GM12878 (cell line): ENCODE measurements around the gene CD164L2. TPM values are rescaled to one million over a fixed set of nuclear protein-coding genes. Genes with fewer than 3 reads are reported as not detected.

Experiments used
- ATAC-seq: fragments of 200-7000 bp; cut with Tn5 transposase; 3 replicates; pipeline ENCODE4 v1.9.1; 2020; ENCODE audit warnings: mild to moderate bottlenecking, moderate library complexity
- BruUV-seq: library from RNA; stranded (reverse); fragments of 400-500 nt; replicated peaks from 2 replicates; lab custom pipeline; 2021; lab: Mats Ljungman, UMichigan
- CTCF ChIA-PET: fragments of 300-600 bp; sonication (Branson Sonifier 250); formaldehyde crosslinking; extraction: SDS; loops from one replicate; lab custom pipeline; 2021; ENCODE audit warnings: inconsistent platforms; lab: Yijun Ruan, JAX
- POLR2A ChIA-PET: fragments of 350-600 bp; formaldehyde crosslinking; extraction: SDS; loops from one replicate; lab custom pipeline; 2021; ENCODE audit warnings: inconsistent platforms; lab: Charles Lee
- RAD21 ChIA-PET: fragments of 300-600 bp; sonication (Branson Sonifier 250); formaldehyde crosslinking; loops from one replicate; lab custom pipeline; 2023; ENCODE audit warnings: antibody characterized with exemption; ENCODE audit not compliant: unreplicated experiment; lab: Charles Lee
- SMC1A ChIA-PET: fragments of 300-600 bp; sonication (Branson Sonifier 250); formaldehyde crosslinking; loops from one replicate; lab custom pipeline; 2023; ENCODE audit not compliant: unreplicated experiment, uncharacterized antibody; lab: Charles Lee
- DNase-seq: peaks from one replicate; pipeline ENCODE4 v3.0.0-alpha.2; 2011; ENCODE audit warnings: low read depth, low spot score
- FAIRE-seq: peaks from 3 replicates; lab custom pipeline; 2011; peaks lifted over from hg19 to GRCh38; lab: Jason Lieb, UNC
- H2AFZ ChIP-seq: 2 replicates; pipeline ENCODE4 v1.6.0; 2011; ENCODE audit warnings: low read depth, low read length, control low read depth; ENCODE audit not compliant: control insufficient read depth
- H3K27ac ChIP-seq: 2 replicates; pipeline ENCODE4 v1.5.1; 2011; ENCODE audit warnings: control low read depth; ENCODE audit not compliant: control insufficient read depth, insufficient read depth
- H3K27me3 ChIP-seq, 2 experiments: replicated peaks in 1 of 2; 2 replicates each; pipeline versions ENCODE4 v1.6.0 to v1.6.1; 2011; ENCODE audit warnings: low read length in 1 of 2; ENCODE audit not compliant: control insufficient read depth in 2 of 2, insufficient read depth in 2 of 2
- H3K36me3 ChIP-seq, 2 experiments: 2 replicates each; pipeline ENCODE4 v1.5.1; 2011; ENCODE audit warnings: low read length in 1 of 2; ENCODE audit not compliant: control insufficient read depth in 2 of 2, insufficient read depth in 2 of 2
- H3K4me1 ChIP-seq: 2 replicates; pipeline ENCODE4 v1.6.1; 2011; ENCODE audit warnings: mild to moderate bottlenecking, low read length, moderate library complexity, mixed read lengths; ENCODE audit not compliant: control insufficient read depth, insufficient read depth
- H3K4me2 ChIP-seq: 2 replicates; pipeline ENCODE4 v1.6.0; 2011; ENCODE audit warnings: control low read depth; ENCODE audit not compliant: control insufficient read depth, insufficient read depth
- H3K4me3 ChIP-seq: fragments of 200-600 bp; sonication (generic); 2 replicates; pipeline ENCODE4 v1.5.1; 2016
- H3K79me2 ChIP-seq: 2 replicates; pipeline ENCODE4 v1.6.0; 2011; ENCODE audit warnings: low read length; ENCODE audit not compliant: control insufficient read depth, insufficient read depth
- H3K9ac ChIP-seq: 2 replicates; pipeline ENCODE4 v1.8.0; 2011; ENCODE audit warnings: low read length, control low read depth, mixed read lengths; ENCODE audit not compliant: control insufficient read depth, insufficient read depth
- H3K9me3 ChIP-seq: replicated peaks from 3 replicates; pipeline ENCODE4 v1.5.1; 2011; ENCODE audit warnings: mild to moderate bottlenecking, low read length; ENCODE audit not compliant: control insufficient read depth, insufficient read depth
- H4K20me1 ChIP-seq: 2 replicates; pipeline ENCODE4 v1.6.0; 2011; ENCODE audit not compliant: control insufficient read depth, insufficient read depth
- EGR1 ChIP-seq, 2 experiments: IDR thresholded peaks; 1 replicate in 1 of 2; 2 replicates in 1 of 2; pipeline ENCODE4 v1.6.1; 2011 to 2012; ENCODE audit warnings: low read depth in 2 of 2, low read length in 2 of 2, borderline replicate concordance in 1 of 2, mild to moderate bottlenecking in 1 of 2, moderate library complexity in 1 of 2
- FOS ChIP-seq: IDR thresholded peaks from 3 replicates; pipeline ENCODE4 v1.6.1; 2011; ENCODE audit warnings: borderline replicate concordance; ENCODE audit not compliant: insufficient read length; ENCODE audit errors: extremely low read depth
- GATAD2B ChIP-seq: fragments of 450-650 bp; conservative IDR thresholded peaks from 2 replicates; pipeline ENCODE4 v1.6.1; 2017; ENCODE audit warnings: low read depth, mild to moderate bottlenecking, moderate library complexity
- HDGF ChIP-seq: fragments of 450-650 bp; IDR thresholded peaks from 2 replicates; pipeline ENCODE4 v1.6.1; 2016; ENCODE audit warnings: antibody characterized with exemption
- JUND ChIP-seq: IDR thresholded peaks from 2 replicates; pipeline ENCODE4 v1.6.1; 2012; ENCODE audit warnings: low read depth, mild to moderate bottlenecking, low read length, improper control_type of control experiment, moderate library complexity
- MEF2B ChIP-seq: fragments of 450-650 bp; IDR thresholded peaks from 2 replicates; pipeline ENCODE4 v1.6.1; 2018; ENCODE audit warnings: mild to moderate bottlenecking, moderate library complexity; ENCODE audit not compliant: partially characterized antibody, poor library complexity, severe bottlenecking
- PAX8 ChIP-seq: fragments of 450-650 bp; IDR thresholded peaks from 2 replicates; pipeline ENCODE4 v1.6.1; 2017; ENCODE audit warnings: mild to moderate bottlenecking, moderate library complexity
- PBX3 ChIP-seq: IDR thresholded peaks from 2 replicates; pipeline ENCODE4 v1.6.1; 2011; ENCODE audit warnings: mild to moderate bottlenecking, low read depth, low read length, moderate library complexity; ENCODE audit not compliant: insufficient replicate concordance
- RAD21 ChIP-seq: IDR thresholded peaks from 2 replicates; pipeline ENCODE4 v1.6.1; 2011; ENCODE audit warnings: mild to moderate bottlenecking, low read depth, low read length, moderate library complexity; ENCODE audit not compliant: insufficient read depth
- SIX5 ChIP-seq: IDR thresholded peaks from 2 replicates; pipeline ENCODE4 v1.6.1; 2011; ENCODE audit warnings: mild to moderate bottlenecking, low read depth, low read length, moderate library complexity; ENCODE audit not compliant: severe bottlenecking
- SMC3 ChIP-seq: IDR thresholded peaks from 2 replicates; pipeline ENCODE4 v1.6.1; 2011; ENCODE audit warnings: low read length, improper control_type of control experiment, borderline replicate concordance
- SREBF1 ChIP-seq: IDR thresholded peaks from 2 replicates; pipeline ENCODE4 v1.6.1; 2012; ENCODE audit warnings: mild to moderate bottlenecking, low read length
- TCF12 ChIP-seq: IDR thresholded peaks from 2 replicates; pipeline ENCODE4 v1.6.1; 2011; ENCODE audit warnings: low read depth, mild to moderate bottlenecking, low read length
- ZZZ3 ChIP-seq: IDR thresholded peaks from 2 replicates; pipeline ENCODE4 v1.6.1; 2011; ENCODE audit warnings: low read depth; ENCODE audit not compliant: control insufficient read depth, insufficient read length
- WGBS: methylation state at CpG from one replicate; pipeline ENCODE4 v1.1.6; 2016; ENCODE audit warnings: low lambda C conversion rate; ENCODE audit not compliant: insufficient replicate concordance, insufficient coverage; ENCODE audit errors: missing lambda C conversion rate; 5-methylcytosine and 5-hydroxymethylcytosine counted together
- in situ Hi-C: fragments of 300-500 bp; cut with MboI; formaldehyde crosslinking; loops from 9 replicates; pipeline ENCODE4 v1.14.3; 2018; ENCODE audit warnings: mixed read lengths
- intact Hi-C: fragments of 100-400 bp; cut with micrococcal nuclease; formaldehyde crosslinking; loops from one replicate; pipeline ENCODE4 v1.14.2; 2022; ENCODE audit not compliant: unreplicated experiment
- polyA plus RNA-seq, 11 experiments: library from polyadenylated mRNA; depleted of rRNA in 4 of 11; unstranded in 6 of 11; stranded (reverse) in 5 of 11; fragments of >200 nt; fragmentation: Nextera tagmentation in 4 of 11; fragmentation: Illumina TruSeq in 1 of 11; extraction: Ambion mirVana in 4 of 11; extraction: Trizol in 1 of 11; gene quantifications; 1 replicate in 1 of 11; 2 replicates in 10 of 11; pipeline versions ENCODE4 v1.2.1 to v1.2.3, GENCODE V29; 2011 to 2016; ENCODE audit warnings: inconsistent platforms in 2 of 11, missing spikeins in 2 of 11, low read depth in 1 of 11
- total RNA-seq, 4 experiments: library from RNA; depleted of rRNA in 3 of 4; stranded (reverse); fragments of >200 nt in 3 of 4; fragmentation: Illumina TruSeq in 1 of 4; extraction: Trizol in 1 of 4; gene quantifications; 2 replicates each; pipeline versions ENCODE4 v1.2.1 to v1.2.3, GENCODE V29; 2013 to 2021
- TF ChIP-seq, protein P1 (sequence below), 3 experiments: IDR thresholded peaks in 2 of 3; conservative IDR thresholded peaks in 1 of 3; 2 replicates each; pipeline ENCODE4 v1.5.1; 2011; ENCODE audit warnings: low read depth in 3 of 3, low read length in 3 of 3, mild to moderate bottlenecking in 3 of 3, control low read depth in 2 of 3, moderate library complexity in 2 of 3, inconsistent platforms in 1 of 3, mixed read lengths in 1 of 3; ENCODE audit not compliant: control insufficient read depth in 2 of 3, insufficient read depth in 1 of 3; ENCODE audit errors: extremely low read depth in 1 of 3
- TF ChIP-seq, protein P2 (sequence below): IDR thresholded peaks from 2 replicates; pipeline ENCODE4 v1.6.1; 2012; ENCODE audit warnings: low read depth, low read length, improper control_type of control experiment

Gene CD164L2
- total and polyA plus RNA-seq, 10 of the 15 experiments (the other 5 are each of a cell fraction or from before 2014, with no cell fraction given), result not detected

DNA sequence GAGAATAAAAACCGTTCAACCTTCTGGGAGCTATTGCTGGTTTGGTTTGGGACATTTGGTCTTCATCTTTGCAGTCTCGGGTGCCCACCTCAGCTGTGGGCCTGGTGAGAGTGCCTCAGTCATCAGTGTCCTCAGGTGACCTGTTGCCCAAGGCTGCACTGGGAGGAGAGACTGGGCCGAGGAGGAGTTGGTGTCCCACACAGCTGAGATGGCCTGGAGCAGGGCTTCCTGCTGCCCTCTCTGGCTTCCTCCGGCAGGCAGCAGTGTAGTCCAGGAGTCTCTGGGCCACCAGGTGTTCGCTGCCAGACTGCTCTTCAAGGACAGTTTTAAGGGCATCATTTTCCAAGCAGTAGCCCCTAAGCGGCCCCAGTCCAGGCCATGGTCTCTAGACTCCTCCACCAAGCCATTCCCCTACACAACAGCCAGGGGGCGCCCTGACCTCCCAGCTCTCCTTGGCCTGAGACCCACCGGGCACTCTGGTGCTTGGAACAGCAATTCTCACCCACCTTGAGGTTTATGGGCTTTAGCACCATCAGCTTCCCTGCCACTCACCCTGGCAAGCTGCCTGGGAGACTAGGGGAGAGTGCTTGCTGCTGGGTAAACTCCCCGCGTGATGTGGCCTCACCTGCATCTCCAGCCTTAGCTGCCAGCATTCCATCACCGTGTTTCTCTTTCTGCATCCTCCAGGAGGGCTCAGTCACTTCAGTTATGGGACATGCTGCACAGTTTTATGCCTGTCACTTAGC, 50.4 kb downstream of the CD164L2 start:
- H3K79me2 ChIP-seq, result peaks cover 8% of the 10 kb centered on the region
- RAD21 ChIA-PET, result interaction anchor here (0.8 to 2.5 kb wide), 8 partner anchors 9 to 274 kb away, joined by 3 to 18 read pairs (median 4); partner anchors contain the start of gene SYTL1
- H3K36me3 ChIP-seq, result peaks cover 13 to 25% of the 10 kb centered on the region in 2 experiments
- H3K9me3 ChIP-seq, result no peaks in the 10 kb centered on the region
- CTCF ChIA-PET, result interaction anchor here (0.6 to 4.4 kb wide), 39 partner anchors 10 to 433 kb away, joined by 3 to 77 read pairs (median 4); partner anchors contain the start of genes AHDC1, CD164L2, SYTL1 and TMEM222
- no peaks in the 10 kb centered on the region; the same call in 1 of the 2 replicates for H4K20me1 ChIP-seq
- no peaks in the 10 kb centered on the region for H3K27me3 ChIP-seq
- ATAC-seq (peak; percentile 95), DNase-seq (no peak), FAIRE-seq (no peak)
- SMC1A ChIA-PET, result interaction anchor here (0.7 to 2.4 kb wide), 11 partner anchors 9 to 273 kb away, joined by 3 to 10 read pairs (median 4); partner anchors contain the start of genes FCN3 and SYTL1
- POLR2A ChIA-PET, result interaction anchor here (0.6 to 1.8 kb wide), 4 partner anchors 10 to 59 kb away, joined by 3 to 6 read pairs (median 4); partner anchors contain the start of genes GPR3 and TMEM222
- no peak overlapping the region for H3K4me3 ChIP-seq
- BruUV-seq, result no TSS peak
- H3K9ac ChIP-seq, result no peak overlapping the region
- in situ Hi-C loops, result no loop called here
- no peak overlapping the region for H3K4me2 ChIP-seq
- H3K4me1 ChIP-seq, result no peaks in the 10 kb centered on the region
- intact Hi-C loops, result no loop called here
- H3K27ac ChIP-seq, result no peak overlapping the region
- H2AFZ ChIP-seq, result no peak overlapping the region
- WGBS, result 72% methylated on average over 11 of the region's 11 CpGs
- TF ChIP-seq ZZZ3, result no peak
- no peak for TF ChIP-seq PBX3
- no peak for TF ChIP-seq TCF12
- TF ChIP-seq FOS, result no peak
- TF ChIP-seq, protein P1, sequence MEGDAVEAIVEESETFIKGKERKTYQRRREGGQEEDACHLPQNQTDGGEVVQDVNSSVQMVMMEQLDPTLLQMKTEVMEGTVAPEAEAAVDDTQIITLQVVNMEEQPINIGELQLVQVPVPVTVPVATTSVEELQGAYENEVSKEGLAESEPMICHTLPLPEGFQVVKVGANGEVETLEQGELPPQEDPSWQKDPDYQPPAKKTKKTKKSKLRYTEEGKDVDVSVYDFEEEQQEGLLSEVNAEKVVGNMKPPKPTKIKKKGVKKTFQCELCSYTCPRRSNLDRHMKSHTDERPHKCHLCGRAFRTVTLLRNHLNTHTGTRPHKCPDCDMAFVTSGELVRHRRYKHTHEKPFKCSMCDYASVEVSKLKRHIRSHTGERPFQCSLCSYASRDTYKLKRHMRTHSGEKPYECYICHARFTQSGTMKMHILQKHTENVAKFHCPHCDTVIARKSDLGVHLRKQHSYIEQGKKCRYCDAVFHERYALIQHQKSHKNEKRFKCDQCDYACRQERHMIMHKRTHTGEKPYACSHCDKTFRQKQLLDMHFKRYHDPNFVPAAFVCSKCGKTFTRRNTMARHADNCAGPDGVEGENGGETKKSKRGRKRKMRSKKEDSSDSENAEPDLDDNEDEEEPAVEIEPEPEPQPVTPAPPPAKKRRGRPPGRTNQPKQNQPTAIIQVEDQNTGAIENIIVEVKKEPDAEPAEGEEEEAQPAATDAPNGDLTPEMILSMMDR (IDR thresholded peaks at IDR 0.05 in 2 of 3, conservative IDR thresholded peaks at IDR 0.05 in 1 of 3; ENCODE audit: control insufficient read depth in 2 of 3, extremely low read depth in 1 of 3, insufficient read depth in 1 of 3, low read depth in 3 of 3, low read length in 3 of 3), result peak; percentile 63 to 88 (median 86)
- TF ChIP-seq, protein P2, sequence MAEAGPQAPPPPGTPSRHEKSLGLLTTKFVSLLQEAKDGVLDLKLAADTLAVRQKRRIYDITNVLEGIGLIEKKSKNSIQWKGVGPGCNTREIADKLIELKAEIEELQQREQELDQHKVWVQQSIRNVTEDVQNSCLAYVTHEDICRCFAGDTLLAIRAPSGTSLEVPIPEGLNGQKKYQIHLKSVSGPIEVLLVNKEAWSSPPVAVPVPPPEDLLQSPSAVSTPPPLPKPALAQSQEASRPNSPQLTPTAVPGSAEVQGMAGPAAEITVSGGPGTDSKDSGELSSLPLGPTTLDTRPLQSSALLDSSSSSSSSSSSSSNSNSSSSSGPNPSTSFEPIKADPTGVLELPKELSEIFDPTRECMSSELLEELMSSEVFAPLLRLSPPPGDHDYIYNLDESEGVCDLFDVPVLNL, result no peak
- TF ChIP-seq HDGF, result no peak
- TF ChIP-seq GATAD2B, result no peak
- TF ChIP-seq RAD21, result peak; percentile 57; the same call in 1 of the 2 replicates
- TF ChIP-seq SIX5, result no peak
- no peak for TF ChIP-seq JUND
- no peak for TF ChIP-seq PAX8
- peak; percentile 52; the same call in 1 of the 2 replicates for TF ChIP-seq SMC3
- TF ChIP-seq SREBF1, result no peak
- TF ChIP-seq MEF2B, result no peak
- TF ChIP-seq EGR1 (IDR thresholded peaks at IDR 0.05; ENCODE audit: borderline replicate concordance in 1 of 2, low read depth in 2 of 2, low read length in 2 of 2), result no peak
